ENCODE results near the gene ENPP6.

ENPP6 gene

GRCh38 chr4:184217634-184218033 lies at the start of gene ENPP6:
ENPP6 (minus strand) TSS chr4:184217873; CDS start chr4:184217819, 54 bp downstream.
- no peak for TF ChIP-seq POLR2A (IDR thresholded peaks at IDR 0.05; ENCODE audit: low read length)
- no peak for TF ChIP-seq GATA1 (IDR thresholded peaks at IDR 0.05; ENCODE audit: low read depth, low read length)
- no peak for DNase-seq

- DNase-seq = peak; percentile 12 to 39
- TF ChIP-seq GATA1 (IDR thresholded peaks at IDR 0.05; ENCODE audit: low read depth, low read length) = no peak
- no peak for TF ChIP-seq POLR2A (IDR thresholded peaks at IDR 0.05; ENCODE audit: low read length)
These were observed 49.5 kb upstream of the ENPP6 start for GRCh38 chr4:184267206-184267608.

GRCh38 chr4:184265546-184266351 lies 48.1 kb upstream of the ENPP6 start:
- DNase-seq = peak in 1 of 2 experiments; percentile 24

GRCh38 chr4:184263910-184264732 lies 46.4 kb upstream of the ENPP6 start:
- no peak for TF ChIP-seq POLR2A (IDR thresholded peaks at IDR 0.05; ENCODE audit: low read length)
- no peak for TF ChIP-seq GATA1 (IDR thresholded peaks at IDR 0.05; ENCODE audit: low read depth, low read length)
- DNase-seq = peak; percentile 91 to 96

More at GRCh38 chr4:184265546-184266351, 48.1 kb upstream of the ENPP6 start:
- TF ChIP-seq GATA1 (IDR thresholded peaks at IDR 0.05; ENCODE audit: low read depth, low read length) (no peak), POLR2A (IDR thresholded peaks at IDR 0.05; ENCODE audit: low read length) (no peak)

- no peak for TF ChIP-seq GATA1 (IDR thresholded peaks at IDR 0.05; ENCODE audit: low read depth, low read length)
- no peak for TF ChIP-seq POLR2A (IDR thresholded peaks at IDR 0.05; ENCODE audit: low read length)
- DNase-seq = no peak
These were observed 45.8 kb upstream of the ENPP6 start for GRCh38 chr4:184263461-184263860.

- DNase-seq = no peak
- TF ChIP-seq GATA1 (IDR thresholded peaks at IDR 0.05; ENCODE audit: low read depth, low read length) = no peak
- TF ChIP-seq POLR2A (IDR thresholded peaks at IDR 0.05; ENCODE audit: low read length) = no peak
These were observed 45.2 kb upstream of the ENPP6 start for GRCh38 chr4:184262901-184263300.

- TF ChIP-seq POLR2A (IDR thresholded peaks at IDR 0.05; ENCODE audit: low read length) (no peak), GATA1 (IDR thresholded peaks at IDR 0.05; ENCODE audit: low read depth, low read length) (no peak)
- DNase-seq = no peak
These were observed 43.6 kb upstream of the ENPP6 start for GRCh38 chr4:184261246-184261645.

- TF ChIP-seq GATA1 (IDR thresholded peaks at IDR 0.05; ENCODE audit: low read depth, low read length) = no peak
- no peak for TF ChIP-seq POLR2A (IDR thresholded peaks at IDR 0.05; ENCODE audit: low read length)
- no peak for DNase-seq
These were observed 42.2 kb upstream of the ENPP6 start for GRCh38 chr4:184259866-184260265.

GRCh38 chr4:184259081-184259480 lies 41.4 kb upstream of the ENPP6 start:
- no peak for DNase-seq
- no peak for TF ChIP-seq POLR2A (IDR thresholded peaks at IDR 0.05; ENCODE audit: low read length)
- no peak for TF ChIP-seq GATA1 (IDR thresholded peaks at IDR 0.05; ENCODE audit: low read depth, low read length)

GRCh38 chr4:184255871-184256642 lies 38.4 kb upstream of the ENPP6 start:
- no peak for TF ChIP-seq GATA1 (IDR thresholded peaks at IDR 0.05; ENCODE audit: low read depth, low read length)
- no peak for TF ChIP-seq POLR2A (IDR thresholded peaks at IDR 0.05; ENCODE audit: low read length)
- no peak for DNase-seq

- DNase-seq = no peak
- TF ChIP-seq GATA1 (IDR thresholded peaks at IDR 0.05; ENCODE audit: low read depth, low read length) (no peak), POLR2A (IDR thresholded peaks at IDR 0.05; ENCODE audit: low read length) (no peak)
These were observed 37.7 kb upstream of the ENPP6 start for GRCh38 chr4:184255361-184255760.

- DNase-seq = no peak
- no peak for TF ChIP-seq GATA1 (IDR thresholded peaks at IDR 0.05; ENCODE audit: low read depth, low read length)
- TF ChIP-seq POLR2A (IDR thresholded peaks at IDR 0.05; ENCODE audit: low read length) = no peak
These were observed 35.4 kb upstream of the ENPP6 start for GRCh38 chr4:184253072-184253420.

- TF ChIP-seq GATA1 (IDR thresholded peaks at IDR 0.05; ENCODE audit: low read depth, low read length) (no peak), POLR2A (IDR thresholded peaks at IDR 0.05; ENCODE audit: low read length) (no peak)
- DNase-seq = no peak
These were observed 34.7 kb upstream of the ENPP6 start for GRCh38 chr4:184252136-184253071.
